IMR-90 (cell line): ENCODE data around the gene PPP3CA.

ENCODE experiments used
- BHLHE40 ChIP-seq: fragments of 150-350 bp; IDR thresholded peaks from 2 replicates; pipeline ENCODE4 v1.6.1; 2016; ENCODE audit warnings: mild to moderate bottlenecking, low read depth, low read length
- CEBPB ChIP-seq: IDR thresholded peaks from 2 replicates; pipeline ENCODE4 v1.6.1; 2012; ENCODE audit warnings: low read depth, low read length, improper control_type of control experiment
- CHD1 ChIP-seq: IDR thresholded peaks from 2 replicates; pipeline ENCODE4 v1.6.1; 2012; ENCODE audit warnings: low read depth, low read length, improper control_type of control experiment
- FOS ChIP-seq: fragments of 150-350 bp; IDR thresholded peaks from 2 replicates; pipeline ENCODE4 v1.6.1; 2016; ENCODE audit warnings: low read depth, low read length
- MAFK ChIP-seq: IDR thresholded peaks from 2 replicates; pipeline ENCODE4 v1.6.1; 2012; ENCODE audit warnings: low read depth, low read length, improper control_type of control experiment
- MAZ ChIP-seq: IDR thresholded peaks from 2 replicates; pipeline ENCODE4 v1.6.1; 2012; ENCODE audit warnings: low read depth, mild to moderate bottlenecking, low read length, improper control_type of control experiment, moderate library complexity, borderline replicate concordance
- MXI1 ChIP-seq: IDR thresholded peaks from 2 replicates; pipeline ENCODE4 v1.6.1; 2012; ENCODE audit warnings: low read depth, mild to moderate bottlenecking, low read length, moderate library complexity, borderline replicate concordance
- NFE2L2 ChIP-seq: fragments of 150-350 bp; IDR thresholded peaks from 2 replicates; pipeline ENCODE4 v1.6.1; 2016; ENCODE audit warnings: low read depth, mild to moderate bottlenecking, low read length
- POLR2A ChIP-seq: IDR thresholded peaks from 2 replicates; pipeline ENCODE4 v1.6.1; 2012; ENCODE audit warnings: mild to moderate bottlenecking, low read depth, low read length
- RAD21 ChIP-seq: IDR thresholded peaks from 2 replicates; pipeline ENCODE4 v1.6.1; 2012; ENCODE audit warnings: low read length, improper control_type of control experiment
- SMC3 ChIP-seq: fragments of 150-350 bp; IDR thresholded peaks from 2 replicates; pipeline ENCODE4 v1.6.1; 2016; ENCODE audit warnings: low read depth, mild to moderate bottlenecking, antibody characterized with exemption, low read length, moderate library complexity
- TF ChIP-seq, protein P1 (sequence below): conservative IDR thresholded peaks from 2 replicates; pipeline ENCODE4 v1.5.1; 2012; ENCODE audit warnings: mild to moderate bottlenecking, low read depth, low read length, improper control_type of control experiment
- TF ChIP-seq, protein P2 (sequence below): fragments of 150-350 bp; IDR thresholded peaks from 2 replicates; pipeline ENCODE4 v1.6.1; 2016; ENCODE audit warnings: low read depth, mild to moderate bottlenecking, low read length, moderate library complexity, borderline replicate concordance

- no peak for TF ChIP-seq RAD21
- TF ChIP-seq, protein P1, sequence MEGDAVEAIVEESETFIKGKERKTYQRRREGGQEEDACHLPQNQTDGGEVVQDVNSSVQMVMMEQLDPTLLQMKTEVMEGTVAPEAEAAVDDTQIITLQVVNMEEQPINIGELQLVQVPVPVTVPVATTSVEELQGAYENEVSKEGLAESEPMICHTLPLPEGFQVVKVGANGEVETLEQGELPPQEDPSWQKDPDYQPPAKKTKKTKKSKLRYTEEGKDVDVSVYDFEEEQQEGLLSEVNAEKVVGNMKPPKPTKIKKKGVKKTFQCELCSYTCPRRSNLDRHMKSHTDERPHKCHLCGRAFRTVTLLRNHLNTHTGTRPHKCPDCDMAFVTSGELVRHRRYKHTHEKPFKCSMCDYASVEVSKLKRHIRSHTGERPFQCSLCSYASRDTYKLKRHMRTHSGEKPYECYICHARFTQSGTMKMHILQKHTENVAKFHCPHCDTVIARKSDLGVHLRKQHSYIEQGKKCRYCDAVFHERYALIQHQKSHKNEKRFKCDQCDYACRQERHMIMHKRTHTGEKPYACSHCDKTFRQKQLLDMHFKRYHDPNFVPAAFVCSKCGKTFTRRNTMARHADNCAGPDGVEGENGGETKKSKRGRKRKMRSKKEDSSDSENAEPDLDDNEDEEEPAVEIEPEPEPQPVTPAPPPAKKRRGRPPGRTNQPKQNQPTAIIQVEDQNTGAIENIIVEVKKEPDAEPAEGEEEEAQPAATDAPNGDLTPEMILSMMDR: no peak
- TF ChIP-seq POLR2A: no peak
- TF ChIP-seq MAZ: no peak
- TF ChIP-seq NFE2L2: no peak
- no peak for TF ChIP-seq SMC3
- TF ChIP-seq CHD1: no peak
- TF ChIP-seq MXI1: no peak
- no peak for TF ChIP-seq CEBPB
- no peak for TF ChIP-seq BHLHE40
- TF ChIP-seq, protein P2, sequence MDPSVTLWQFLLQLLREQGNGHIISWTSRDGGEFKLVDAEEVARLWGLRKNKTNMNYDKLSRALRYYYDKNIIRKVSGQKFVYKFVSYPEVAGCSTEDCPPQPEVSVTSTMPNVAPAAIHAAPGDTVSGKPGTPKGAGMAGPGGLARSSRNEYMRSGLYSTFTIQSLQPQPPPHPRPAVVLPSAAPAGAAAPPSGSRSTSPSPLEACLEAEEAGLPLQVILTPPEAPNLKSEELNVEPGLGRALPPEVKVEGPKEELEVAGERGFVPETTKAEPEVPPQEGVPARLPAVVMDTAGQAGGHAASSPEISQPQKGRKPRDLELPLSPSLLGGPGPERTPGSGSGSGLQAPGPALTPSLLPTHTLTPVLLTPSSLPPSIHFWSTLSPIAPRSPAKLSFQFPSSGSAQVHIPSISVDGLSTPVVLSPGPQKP: no peak
- TF ChIP-seq FOS: no peak
- TF ChIP-seq MAFK: no peak
These were observed 51.6 kb downstream of the PPP3CA start for GRCh38 chr4:101295691-101296090.
